ENCODE data around the gene OLFM2.
"Not testable (repeated sequence)": the region's sequence is repeated elsewhere in the genome, so short reads cannot be mapped to it uniquely, and the experiment has no call there.

The OLFM2 gene

GRCh38 chr19:9943744-9944143, 7.4 kb upstream of the OLFM2 start:
- no peak for DNase-seq (ENCODE audit: low read depth in 1 of 2, low spot score in 1 of 2)

GRCh38 chr19:9941671-9942070, 5.4 kb upstream of the OLFM2 start:
- DNase-seq (ENCODE audit: low read depth in 1 of 2, low spot score in 1 of 2): no peak

GRCh38 chr19:9941231-9941630, 4.9 kb upstream of the OLFM2 start:
- DNase-seq (ENCODE audit: low read depth in 1 of 2, low spot score in 1 of 2): no peak

- DNase-seq (ENCODE audit: low read depth in 1 of 2, low spot score in 1 of 2): no peak
Observed at GRCh38 chr19:9940778-9941177, 4.5 kb upstream of the OLFM2 start.

GRCh38 chr19:9939301-9939913, 3.1 kb upstream of the OLFM2 start:
- no peak for DNase-seq (ENCODE audit: low read depth in 1 of 2, low spot score in 1 of 2)

- DNase-seq (ENCODE audit: low read depth in 1 of 2, low spot score in 1 of 2): no peak
Observed at GRCh38 chr19:9937001-9937411, 691 bp upstream of the OLFM2 start.

GRCh38 chr19:9935506-9936325, 599 bp downstream of the OLFM2 start:
- DNase-seq (ENCODE audit: low read depth in 1 of 2, low spot score in 1 of 2): no peak

GRCh38 chr19:9934132-9934950, 2.0 kb downstream of the OLFM2 start:
- DNase-seq (ENCODE audit: low read depth in 1 of 2, low spot score in 1 of 2): peak; percentile 58 to 81

GRCh38 chr19:9932835-9933234, 3.5 kb downstream of the OLFM2 start:
- no peak for DNase-seq (ENCODE audit: low read depth in 1 of 2, low spot score in 1 of 2)

- no peak for DNase-seq (ENCODE audit: low read depth in 1 of 2, low spot score in 1 of 2)
Observed at GRCh38 chr19:9931629-9932028, 4.7 kb downstream of the OLFM2 start.

- DNase-seq (ENCODE audit: low read depth in 1 of 2, low spot score in 1 of 2): no peak
Observed at GRCh38 chr19:9923440-9923839, 12.9 kb downstream of the OLFM2 start.

- not testable (repeated sequence) for DNase-seq (ENCODE audit: low read depth in 1 of 2, low spot score in 1 of 2)
Observed at GRCh38 chr19:9922782-9923379, 13.4 kb downstream of the OLFM2 start.

GRCh38 chr19:9917321-9917720, 19.0 kb downstream of the OLFM2 start:
- DNase-seq (ENCODE audit: low read depth in 1 of 2, low spot score in 1 of 2): no peak

- DNase-seq (ENCODE audit: low read depth in 1 of 2, low spot score in 1 of 2): no peak
Observed at GRCh38 chr19:9916719-9917118, 19.6 kb downstream of the OLFM2 start.

GRCh38 chr19:9914315-9915207, 21.8 kb downstream of the OLFM2 start:
- DNase-seq (ENCODE audit: low read depth in 1 of 2, low spot score in 1 of 2): peak; percentile 71 to 76

GRCh38 chr19:9914001-9914314, 22.4 kb downstream of the OLFM2 start:
- no peak for DNase-seq (ENCODE audit: low read depth in 1 of 2, low spot score in 1 of 2)

GRCh38 chr19:9913237-9914000, 22.9 kb downstream of the OLFM2 start:
- no peak for DNase-seq (ENCODE audit: low read depth in 1 of 2, low spot score in 1 of 2)

GRCh38 chr19:9912551-9913236, 23.6 kb downstream of the OLFM2 start:
- no peak for DNase-seq (ENCODE audit: low read depth in 1 of 2, low spot score in 1 of 2)

- DNase-seq (ENCODE audit: low read depth in 1 of 2, low spot score in 1 of 2): no peak
Observed at GRCh38 chr19:9911524-9912185, 24.7 kb downstream of the OLFM2 start.
